PFSK-1 (cell line): ENCODE results near the gene ADGRL3.

Experiments
- POLR2AphosphoS5 ChIP-seq: IDR thresholded peaks from 2 replicates; pipeline ENCODE4 v1.6.1; 2012; ENCODE audit warnings: low read depth, mild to moderate bottlenecking, control low read depth, low read length, moderate library complexity
- SIN3A ChIP-seq: IDR thresholded peaks from 2 replicates; pipeline ENCODE4 v1.6.1; 2012; ENCODE audit warnings: mild to moderate bottlenecking, low read length, moderate library complexity, borderline replicate concordance; ENCODE audit not compliant: insufficient read depth
- TAF1 ChIP-seq: IDR thresholded peaks from 2 replicates; pipeline ENCODE4 v1.6.1; 2012; ENCODE audit warnings: low read length, control low read depth, borderline replicate concordance; ENCODE audit not compliant: insufficient read depth

DNA sequence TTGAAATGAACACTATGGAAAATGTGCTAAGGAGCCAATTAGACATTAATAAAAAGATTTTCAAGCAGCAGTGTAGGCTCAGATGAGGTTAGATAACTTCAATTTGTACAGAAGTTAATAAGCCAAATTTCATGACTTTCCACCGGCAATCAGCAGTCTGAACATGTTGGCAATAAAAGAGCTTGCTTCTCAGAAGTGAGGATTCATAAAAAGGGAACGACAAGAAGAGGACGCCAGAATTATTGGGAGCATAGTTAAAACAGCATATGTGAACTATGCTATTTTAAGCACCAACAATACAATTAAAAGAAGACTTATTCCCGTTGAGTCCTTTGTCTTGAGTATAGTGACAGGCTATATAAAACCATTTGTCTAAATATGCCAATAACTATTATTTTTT lies 785.3 kb downstream of the ADGRL3 start:
- no peak for TF ChIP-seq SIN3A
- TF ChIP-seq TAF1: no peak
- no peak for TF ChIP-seq POLR2AphosphoS5
